Fibroblast of lung (primary cell): ENCODE results near the gene TBL1X. TPM values are rescaled to one million over a fixed set of nuclear protein-coding genes. Genes with fewer than 3 reads are reported as not detected.

Experiments
- DNase-seq, 2 donors: peaks; one replicate each; pipeline versions ENCODE4 v3.0.0 to v3.0.0-alpha.2; 2010; ENCODE audit warnings: low read depth in 2 of 2
- H2AFZ ChIP-seq: 2 replicates; pipeline ENCODE4 v1.5.1; 2012; ENCODE audit warnings: low read length, control low read depth, inconsistent platforms
- H3K27ac ChIP-seq: 2 replicates; pipeline ENCODE4 v1.5.1; 2011; ENCODE audit warnings: low read length, control low read depth; ENCODE audit not compliant: insufficient read depth
- H3K27me3 ChIP-seq: 2 replicates; pipeline ENCODE4 v1.5.1; 2011; ENCODE audit warnings: mild to moderate bottlenecking, low read length; ENCODE audit not compliant: control insufficient read depth, insufficient read depth
- H3K36me3 ChIP-seq: 2 replicates; pipeline ENCODE4 v1.5.1; 2011; ENCODE audit warnings: low read length; ENCODE audit not compliant: control insufficient read depth, insufficient read depth
- H3K4me1 ChIP-seq: 2 replicates; pipeline ENCODE4 v1.5.1; 2011; ENCODE audit warnings: low read length; ENCODE audit not compliant: control insufficient read depth, insufficient read depth; ENCODE audit errors: extremely low read depth
- H3K4me2 ChIP-seq: 2 replicates; pipeline ENCODE4 v1.5.1; 2011; ENCODE audit warnings: low read length, control low read depth; ENCODE audit not compliant: insufficient read depth; ENCODE audit errors: extremely low read depth
- H3K4me3 ChIP-seq, 4 experiments: fragments of 200-600 bp in 1 of 4; sonication (generic) in 1 of 4; replicated peaks in 1 of 4; 2 replicates each; pipeline ENCODE4 v1.5.1; 2011 to 2016; ENCODE audit warnings: low read length in 4 of 4, low read depth in 3 of 4, mild to moderate bottlenecking in 3 of 4, control low read depth in 2 of 4, inconsistent platforms in 1 of 4, mixed read lengths in 1 of 4; ENCODE audit not compliant: insufficient read depth in 1 of 4; ENCODE audit errors: control extremely low read depth in 1 of 4
- H3K79me2 ChIP-seq: 2 replicates; pipeline ENCODE4 v1.5.1; 2012; ENCODE audit warnings: mild to moderate bottlenecking, low read length, inconsistent platforms; ENCODE audit not compliant: control insufficient read depth, insufficient read depth
- H3K9ac ChIP-seq: 2 replicates; pipeline ENCODE4 v1.5.1; 2011; ENCODE audit warnings: mild to moderate bottlenecking, low read length, control low read depth; ENCODE audit not compliant: insufficient read depth
- H3K9me3 ChIP-seq: 2 replicates; pipeline ENCODE4 v1.5.1; 2012; ENCODE audit warnings: low read depth, low read length; ENCODE audit not compliant: control insufficient read depth, insufficient read depth
- H4K20me1 ChIP-seq: 2 replicates; pipeline ENCODE4 v1.5.1; 2011; ENCODE audit warnings: low read length; ENCODE audit not compliant: control insufficient read depth, insufficient read depth; ENCODE audit errors: extremely low read depth
- EZH2 ChIP-seq: IDR thresholded peaks from 2 replicates; pipeline ENCODE4 v1.5.1; 2012; ENCODE audit warnings: low read length, control low read depth, mild to moderate bottlenecking; ENCODE audit errors: missing control alignments
- polyA plus RNA-seq, 2 donors: library from polyadenylated mRNA; depleted of rRNA in 1 of 2; stranded (reverse) in 1 of 2; unstranded in 1 of 2; fragments of >200 nt; gene quantifications; 2 replicates each; pipeline ENCODE4 v1.2.1, GENCODE V29; 2011 to 2012; ENCODE audit warnings: missing spikeins in 1 of 2
- total RNA-seq: library from RNA; depleted of rRNA; stranded (reverse); fragments of >200 nt; gene quantifications from 2 replicates; pipeline ENCODE4 v1.2.1, GENCODE V29; 2014
- TF ChIP-seq, protein P1 (sequence below), 2 donors: IDR thresholded peaks in 1 of 2; conservative IDR thresholded peaks in 1 of 2; 1 replicate in 1 of 2; 2 replicates in 1 of 2; pipeline ENCODE4 v1.5.1; 2011 to 2012; ENCODE audit warnings: low read length in 2 of 2, control low read depth in 1 of 2, inconsistent platforms in 1 of 2, low read depth in 1 of 2, mild to moderate bottlenecking in 1 of 2

TBL1X gene
- total and polyA plus RNA-seq, 2 donors (not counting 1 experiment from before 2014, with no cell fraction given): 25.8 to 29.4 TPM

DNA sequence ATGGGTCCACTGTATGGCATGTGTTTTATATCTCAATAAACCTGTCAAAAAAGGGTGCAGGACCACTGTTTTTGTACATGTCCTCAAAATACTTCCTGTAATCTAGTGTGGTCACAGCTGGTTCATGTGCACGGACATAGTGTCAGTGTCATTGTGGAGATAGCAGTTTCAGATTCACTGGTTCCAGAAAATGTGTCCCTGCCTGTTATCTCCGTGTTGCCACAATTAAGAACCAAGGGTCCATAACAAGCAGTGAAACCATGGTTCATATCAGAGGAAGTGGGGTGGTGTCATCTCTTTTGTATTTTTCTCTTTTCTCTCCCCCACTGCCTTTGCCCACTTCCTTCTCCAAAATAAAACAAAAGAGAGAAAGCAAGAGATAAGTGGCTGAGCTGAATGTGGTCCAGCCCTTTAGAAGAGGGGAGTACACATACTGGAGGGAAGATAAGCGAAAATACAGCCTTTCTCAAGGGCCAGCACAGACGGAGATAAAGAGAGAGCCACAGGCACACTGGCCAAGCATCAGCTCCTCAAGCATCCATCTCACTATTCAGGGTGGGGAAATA lies 51.2 kb downstream of the TBL1X start:
- no peak for DNase-seq
- H3K79me2 ChIP-seq: peaks cover 6% of the 10 kb centered on the region
- TF ChIP-seq, protein P1, sequence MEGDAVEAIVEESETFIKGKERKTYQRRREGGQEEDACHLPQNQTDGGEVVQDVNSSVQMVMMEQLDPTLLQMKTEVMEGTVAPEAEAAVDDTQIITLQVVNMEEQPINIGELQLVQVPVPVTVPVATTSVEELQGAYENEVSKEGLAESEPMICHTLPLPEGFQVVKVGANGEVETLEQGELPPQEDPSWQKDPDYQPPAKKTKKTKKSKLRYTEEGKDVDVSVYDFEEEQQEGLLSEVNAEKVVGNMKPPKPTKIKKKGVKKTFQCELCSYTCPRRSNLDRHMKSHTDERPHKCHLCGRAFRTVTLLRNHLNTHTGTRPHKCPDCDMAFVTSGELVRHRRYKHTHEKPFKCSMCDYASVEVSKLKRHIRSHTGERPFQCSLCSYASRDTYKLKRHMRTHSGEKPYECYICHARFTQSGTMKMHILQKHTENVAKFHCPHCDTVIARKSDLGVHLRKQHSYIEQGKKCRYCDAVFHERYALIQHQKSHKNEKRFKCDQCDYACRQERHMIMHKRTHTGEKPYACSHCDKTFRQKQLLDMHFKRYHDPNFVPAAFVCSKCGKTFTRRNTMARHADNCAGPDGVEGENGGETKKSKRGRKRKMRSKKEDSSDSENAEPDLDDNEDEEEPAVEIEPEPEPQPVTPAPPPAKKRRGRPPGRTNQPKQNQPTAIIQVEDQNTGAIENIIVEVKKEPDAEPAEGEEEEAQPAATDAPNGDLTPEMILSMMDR (conservative IDR thresholded peaks at IDR 0.05 in 1 of 2, IDR thresholded peaks at IDR 0.05 in 1 of 2; ENCODE audit: low read depth in 1 of 2, low read length in 2 of 2): no peak
- no peak for TF ChIP-seq EZH2

DNA sequence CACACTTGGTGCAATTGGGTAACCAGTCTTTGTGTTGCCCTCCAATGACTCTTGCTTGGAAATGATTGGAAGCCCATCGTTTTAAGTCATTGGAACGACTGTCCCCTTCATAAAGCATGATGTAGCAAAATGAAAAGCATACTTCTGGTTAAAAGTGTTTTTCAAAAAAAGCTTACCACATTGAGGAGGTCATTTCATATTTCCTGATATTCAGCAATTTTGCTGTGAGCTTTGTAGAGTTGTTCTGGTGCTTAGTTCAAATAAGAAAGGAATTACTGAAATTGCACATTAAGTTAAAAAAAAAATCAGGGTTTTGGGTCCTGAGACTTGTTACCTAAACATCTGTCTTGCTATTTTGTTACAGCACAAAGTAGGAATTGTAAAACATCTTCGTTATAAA lies 51.8 kb downstream of the TBL1X start:
- Histone ChIP-seq H3K4me1 (no peaks in the 10 kb centered on the region), H3K27ac (no peak overlapping the region), H3K4me2 (no peak overlapping the region), H4K20me1 (no peaks in the 10 kb centered on the region), H3K4me3 (no peak overlapping the region), H3K9ac (no peak overlapping the region), H3K9me3 (no peaks in the 10 kb centered on the region), H3K36me3 (no peaks in the 10 kb centered on the region), H2AFZ (no peak overlapping the region), H3K27me3 (no peaks in the 10 kb centered on the region), H3K79me2 (peaks cover 6% of the 10 kb centered on the region)
- no peak for DNase-seq
- TF ChIP-seq, protein P1 (conservative IDR thresholded peaks at IDR 0.05 in 1 of 2, IDR thresholded peaks at IDR 0.05 in 1 of 2; ENCODE audit: low read depth in 1 of 2, low read length in 2 of 2): no peak
- no peak for TF ChIP-seq EZH2

More for the DNA sequence above, 51.2 kb downstream of the TBL1X start:
- Histone ChIP-seq H3K9me3 (no peaks in the 10 kb centered on the region), H3K4me3 (no peak overlapping the region), H3K36me3 (no peaks in the 10 kb centered on the region), H3K4me2 (no peak overlapping the region), H3K27me3 (no peaks in the 10 kb centered on the region), H4K20me1 (no peaks in the 10 kb centered on the region), H3K27ac (no peak overlapping the region), H3K4me1 (no peaks in the 10 kb centered on the region), H3K9ac (no peak overlapping the region), H2AFZ (no peak overlapping the region)

DNA sequence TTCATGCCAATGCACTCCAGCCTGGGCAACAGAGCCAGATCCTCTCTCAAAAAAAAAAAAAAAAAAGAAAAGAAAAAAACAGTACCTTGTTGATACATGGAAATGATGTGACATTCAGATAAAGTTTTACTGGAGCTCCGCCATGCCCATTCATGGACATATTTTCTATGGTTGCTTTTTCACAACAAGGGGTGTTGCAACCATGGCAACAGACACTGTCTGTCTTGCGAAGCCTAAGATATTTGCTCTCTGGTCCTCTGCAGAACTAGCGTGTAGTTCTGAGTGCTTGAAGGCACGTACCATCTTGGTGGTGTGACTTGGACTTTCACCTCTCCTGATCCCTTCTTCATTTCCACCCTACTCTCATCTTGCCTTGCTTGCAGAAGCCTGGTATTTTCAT lies 53.2 kb downstream of the TBL1X start:
- Histone ChIP-seq H3K27ac (no peak overlapping the region), H3K9me3 (no peaks in the 10 kb centered on the region), H3K36me3 (no peaks in the 10 kb centered on the region), H3K79me2 (peaks cover 6% of the 10 kb centered on the region), H2AFZ (no peak overlapping the region), H3K9ac (no peak overlapping the region), H3K4me2 (no peak overlapping the region), H3K27me3 (no peaks in the 10 kb centered on the region), H3K4me1 (no peaks in the 10 kb centered on the region), H3K4me3 (no peak overlapping the region), H4K20me1 (no peaks in the 10 kb centered on the region)
- no peak for TF ChIP-seq EZH2
- TF ChIP-seq, protein P1 (conservative IDR thresholded peaks at IDR 0.05 in 1 of 2, IDR thresholded peaks at IDR 0.05 in 1 of 2; ENCODE audit: low read depth in 1 of 2, low read length in 2 of 2): no peak
- no peak for DNase-seq
